ENCODE results near the gene PTPN2.

Gene PTPN2

DNA sequence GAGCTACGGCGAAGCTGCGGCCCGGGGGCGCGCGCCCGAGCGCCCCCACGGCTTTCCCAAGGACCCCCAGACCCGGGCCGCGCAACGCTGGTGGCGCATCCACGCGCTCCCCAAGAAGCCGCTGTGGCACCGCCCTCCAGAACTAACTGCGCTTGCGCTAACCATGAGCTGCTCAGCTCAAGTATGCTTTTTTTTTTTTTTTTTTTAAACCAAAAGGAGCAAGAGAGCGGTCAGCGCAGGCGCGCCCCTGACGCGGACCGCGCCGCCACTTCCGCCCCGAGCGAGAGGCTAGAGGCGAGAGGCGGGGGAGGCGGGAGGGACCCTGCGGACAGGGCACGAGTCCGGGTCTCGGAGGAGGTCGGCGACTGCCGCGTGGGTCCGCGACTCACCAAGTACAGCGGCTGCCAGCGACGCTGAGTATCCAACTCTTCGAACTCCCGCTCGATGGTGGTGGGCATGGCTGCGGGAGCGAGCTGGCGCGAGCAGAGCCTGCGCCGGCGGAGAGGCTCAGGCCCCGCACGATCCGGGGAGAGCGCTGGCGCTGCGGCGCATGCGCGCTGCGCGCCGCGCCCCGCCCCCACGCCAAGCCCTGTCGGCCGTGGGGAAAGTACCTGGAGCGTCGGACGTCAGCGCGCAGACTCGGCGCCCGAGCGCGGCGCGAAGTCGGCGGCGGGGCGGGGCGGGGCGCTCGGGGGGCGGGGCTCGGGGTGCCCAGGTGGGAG lies at the start of gene PTPN2:
TSS of gene PTPN2 (minus strand) at position 554 of the 722 bp plus-strand sequence. CDS start at position 458, 96 bp downstream.
- TF ChIP-seq, protein P1, sequence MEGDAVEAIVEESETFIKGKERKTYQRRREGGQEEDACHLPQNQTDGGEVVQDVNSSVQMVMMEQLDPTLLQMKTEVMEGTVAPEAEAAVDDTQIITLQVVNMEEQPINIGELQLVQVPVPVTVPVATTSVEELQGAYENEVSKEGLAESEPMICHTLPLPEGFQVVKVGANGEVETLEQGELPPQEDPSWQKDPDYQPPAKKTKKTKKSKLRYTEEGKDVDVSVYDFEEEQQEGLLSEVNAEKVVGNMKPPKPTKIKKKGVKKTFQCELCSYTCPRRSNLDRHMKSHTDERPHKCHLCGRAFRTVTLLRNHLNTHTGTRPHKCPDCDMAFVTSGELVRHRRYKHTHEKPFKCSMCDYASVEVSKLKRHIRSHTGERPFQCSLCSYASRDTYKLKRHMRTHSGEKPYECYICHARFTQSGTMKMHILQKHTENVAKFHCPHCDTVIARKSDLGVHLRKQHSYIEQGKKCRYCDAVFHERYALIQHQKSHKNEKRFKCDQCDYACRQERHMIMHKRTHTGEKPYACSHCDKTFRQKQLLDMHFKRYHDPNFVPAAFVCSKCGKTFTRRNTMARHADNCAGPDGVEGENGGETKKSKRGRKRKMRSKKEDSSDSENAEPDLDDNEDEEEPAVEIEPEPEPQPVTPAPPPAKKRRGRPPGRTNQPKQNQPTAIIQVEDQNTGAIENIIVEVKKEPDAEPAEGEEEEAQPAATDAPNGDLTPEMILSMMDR (IDR thresholded peaks at IDR 0.05; ENCODE audit: low read depth, low read length) = no peak
- DNase-seq (ENCODE audit: extremely low read depth, low read depth) = peak; percentile 94

DNA sequence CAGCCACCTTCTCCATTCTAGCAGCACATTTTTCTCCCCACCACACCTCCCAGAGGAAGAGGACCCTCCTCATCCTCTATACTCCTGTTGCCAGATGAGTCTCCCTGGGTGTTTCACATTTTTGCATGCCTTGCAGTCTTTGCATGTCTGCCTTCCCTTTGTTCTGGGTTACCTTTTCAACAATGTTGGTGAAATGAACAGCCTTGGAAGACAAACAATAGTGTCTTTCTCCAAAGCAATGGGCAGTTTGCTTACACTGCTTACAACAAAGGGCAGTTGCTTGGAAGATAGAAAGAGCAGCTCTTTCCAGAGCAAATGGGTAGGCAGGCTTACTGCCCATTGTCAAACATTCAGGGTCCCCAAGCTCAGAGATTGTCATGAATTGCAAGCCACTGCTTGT lies 49.3 kb upstream of the PTPN2 start:
- DNase-seq (ENCODE audit: extremely low read depth, low read depth) = no peak
- TF ChIP-seq, protein P1 (IDR thresholded peaks at IDR 0.05; ENCODE audit: low read depth, low read length) = no peak

DNA sequence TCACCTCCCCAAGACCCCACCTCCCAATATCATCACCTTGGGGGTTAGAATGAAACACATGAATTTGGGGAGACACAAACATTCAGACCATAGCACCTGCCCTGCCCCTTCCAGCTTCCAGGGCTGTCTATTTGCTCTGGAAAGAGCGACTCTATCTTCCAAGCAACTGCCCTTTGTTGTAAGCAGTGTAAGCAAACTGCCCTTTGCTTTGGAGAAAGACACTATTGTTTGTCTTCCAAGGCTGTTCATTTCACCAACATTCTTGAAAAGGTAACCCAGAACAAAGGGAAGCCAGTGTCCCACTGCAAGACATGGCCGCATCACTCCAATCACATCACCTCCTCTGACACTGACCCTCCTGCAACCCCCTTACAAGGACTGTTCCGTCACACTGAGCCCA lies 46.9 kb upstream of the PTPN2 start:
- DNase-seq (ENCODE audit: extremely low read depth, low read depth) = no peak
- TF ChIP-seq, protein P1 (IDR thresholded peaks at IDR 0.05; ENCODE audit: low read depth, low read length) = no peak

DNA sequence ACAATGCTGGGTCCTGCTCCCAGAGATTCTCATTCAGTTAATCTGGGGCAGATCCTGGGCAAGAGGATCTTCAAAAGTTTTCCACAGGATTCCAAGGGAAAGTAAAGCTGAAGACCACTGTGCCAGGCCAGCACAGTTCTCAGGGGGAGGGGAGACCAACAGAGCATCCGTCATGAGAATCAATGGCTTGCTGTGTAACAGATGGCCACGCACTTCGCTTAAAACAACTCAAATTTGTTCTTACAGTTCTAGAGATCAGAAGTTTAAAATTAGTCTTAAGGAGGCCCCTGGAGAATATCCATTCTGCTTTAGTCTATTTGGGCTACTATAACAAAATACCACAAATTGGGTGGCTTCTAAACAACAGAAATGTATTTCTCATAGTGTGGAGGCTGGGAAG lies 46.3 kb upstream of the PTPN2 start:
- no peak for DNase-seq (ENCODE audit: extremely low read depth, low read depth)
- TF ChIP-seq, protein P1 (IDR thresholded peaks at IDR 0.05; ENCODE audit: low read depth, low read length) = no peak

DNA sequence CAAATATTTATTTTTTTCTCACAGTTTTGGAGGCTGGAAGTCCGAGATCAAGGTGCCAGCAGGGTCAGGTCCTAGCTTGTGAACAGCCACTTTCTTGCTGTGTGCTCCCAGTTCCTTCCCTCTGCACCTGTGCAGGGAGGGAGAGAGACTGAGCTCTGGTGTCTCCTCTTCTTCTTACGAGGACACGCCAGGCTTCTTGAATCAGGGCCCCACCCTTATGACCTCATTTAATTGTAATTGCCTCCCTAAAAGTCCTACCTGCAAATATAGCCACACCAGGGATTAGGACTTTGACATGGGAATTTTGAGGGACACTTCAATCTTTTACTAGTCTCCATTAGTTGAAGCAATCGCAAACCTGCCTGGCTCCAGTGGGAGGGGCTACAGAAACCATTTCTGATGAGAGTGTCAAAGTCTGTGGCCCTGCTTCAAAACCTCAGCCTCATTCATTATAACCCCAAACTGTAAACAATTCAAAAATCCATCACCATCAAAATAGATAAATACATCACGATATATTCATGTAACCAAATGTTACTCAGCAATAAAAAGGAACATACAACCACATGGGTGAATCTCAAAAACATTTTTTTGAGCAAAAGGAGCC lies 45.5 kb upstream of the PTPN2 start:
- TF ChIP-seq, protein P1 (IDR thresholded peaks at IDR 0.05; ENCODE audit: low read depth, low read length) = no peak

DNA sequence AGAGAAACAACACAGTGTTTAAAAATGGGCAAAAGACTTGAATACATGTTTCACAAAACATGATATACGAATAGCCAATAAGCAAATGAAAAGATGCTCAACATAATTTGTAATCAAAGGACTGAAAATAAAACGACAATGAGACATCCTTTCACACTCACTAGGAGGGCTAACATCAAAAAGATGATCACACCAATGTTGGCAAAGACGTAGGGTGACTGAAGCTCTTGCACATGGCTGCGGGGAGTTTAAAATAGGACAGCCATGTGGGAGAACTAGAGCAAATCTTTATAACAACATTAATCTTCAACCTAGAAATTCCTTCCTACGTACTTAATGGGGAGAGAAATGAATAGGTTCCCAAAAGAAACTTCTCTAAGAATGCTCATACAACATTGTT lies 44.6 kb upstream of the PTPN2 start:
- DNase-seq (ENCODE audit: extremely low read depth, low read depth) = no peak
- TF ChIP-seq, protein P1 (IDR thresholded peaks at IDR 0.05; ENCODE audit: low read depth, low read length) = no peak

More for the DNA sequence above, 45.5 kb upstream of the PTPN2 start:
- no peak for DNase-seq (ENCODE audit: extremely low read depth, low read depth)

DNA sequence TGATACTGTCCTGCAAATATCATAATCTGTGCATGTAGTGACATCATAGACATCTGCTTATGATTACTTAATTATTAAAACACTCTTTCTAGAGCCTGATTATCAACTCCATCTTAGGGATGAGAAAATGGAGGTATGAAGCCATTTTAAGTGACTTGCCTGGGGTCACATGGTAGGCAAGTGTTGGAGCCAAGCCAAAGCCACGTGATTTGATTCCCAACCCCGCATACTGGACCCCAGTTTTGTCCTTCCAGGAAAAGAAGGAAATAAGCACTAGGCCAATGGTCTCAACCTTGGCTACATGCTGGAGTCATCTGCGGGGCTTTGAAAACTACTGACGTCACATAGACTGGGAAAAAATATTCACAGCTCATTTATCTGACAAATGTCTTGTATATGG lies 44.2 kb upstream of the PTPN2 start:
- TF ChIP-seq, protein P1 (IDR thresholded peaks at IDR 0.05; ENCODE audit: low read depth, low read length) = no peak

More for the DNA sequence above, 44.2 kb upstream of the PTPN2 start:
- DNase-seq (ENCODE audit: extremely low read depth, low read depth) = no peak

Measured in AG09319 (cell line).